IMR-90 (cell line): ENCODE results near the gene ACCSL.

Source experiments
- BHLHE40 ChIP-seq: fragments of 150-350 bp; IDR thresholded peaks from 2 replicates; pipeline ENCODE4 v1.6.1; 2016; ENCODE audit warnings: mild to moderate bottlenecking, low read depth, low read length
- CEBPB ChIP-seq: IDR thresholded peaks from 2 replicates; pipeline ENCODE4 v1.6.1; 2012; ENCODE audit warnings: low read depth, low read length, improper control_type of control experiment
- CHD1 ChIP-seq: IDR thresholded peaks from 2 replicates; pipeline ENCODE4 v1.6.1; 2012; ENCODE audit warnings: low read depth, low read length, improper control_type of control experiment
- MAZ ChIP-seq: IDR thresholded peaks from 2 replicates; pipeline ENCODE4 v1.6.1; 2012; ENCODE audit warnings: low read depth, mild to moderate bottlenecking, low read length, improper control_type of control experiment, moderate library complexity, borderline replicate concordance
- MXI1 ChIP-seq: IDR thresholded peaks from 2 replicates; pipeline ENCODE4 v1.6.1; 2012; ENCODE audit warnings: low read depth, mild to moderate bottlenecking, low read length, moderate library complexity, borderline replicate concordance
- POLR2A ChIP-seq: IDR thresholded peaks from 2 replicates; pipeline ENCODE4 v1.6.1; 2012; ENCODE audit warnings: mild to moderate bottlenecking, low read depth, low read length
- RAD21 ChIP-seq: IDR thresholded peaks from 2 replicates; pipeline ENCODE4 v1.6.1; 2012; ENCODE audit warnings: low read length, improper control_type of control experiment
- RCOR1 ChIP-seq: IDR thresholded peaks from 2 replicates; pipeline ENCODE4 v1.6.1; 2012; ENCODE audit warnings: mild to moderate bottlenecking, low read length, improper control_type of control experiment; ENCODE audit not compliant: insufficient replicate concordance
- RFX5 ChIP-seq: IDR thresholded peaks from 2 replicates; pipeline ENCODE4 v1.8.0; 2012; ENCODE audit warnings: low read depth, mild to moderate bottlenecking, low read length, moderate library complexity
- SMC3 ChIP-seq: fragments of 150-350 bp; IDR thresholded peaks from 2 replicates; pipeline ENCODE4 v1.6.1; 2016; ENCODE audit warnings: low read depth, mild to moderate bottlenecking, antibody characterized with exemption, low read length, moderate library complexity
- TF ChIP-seq, protein P1 (sequence below): conservative IDR thresholded peaks from 2 replicates; pipeline ENCODE4 v1.5.1; 2012; ENCODE audit warnings: mild to moderate bottlenecking, low read depth, low read length, improper control_type of control experiment

DNA sequence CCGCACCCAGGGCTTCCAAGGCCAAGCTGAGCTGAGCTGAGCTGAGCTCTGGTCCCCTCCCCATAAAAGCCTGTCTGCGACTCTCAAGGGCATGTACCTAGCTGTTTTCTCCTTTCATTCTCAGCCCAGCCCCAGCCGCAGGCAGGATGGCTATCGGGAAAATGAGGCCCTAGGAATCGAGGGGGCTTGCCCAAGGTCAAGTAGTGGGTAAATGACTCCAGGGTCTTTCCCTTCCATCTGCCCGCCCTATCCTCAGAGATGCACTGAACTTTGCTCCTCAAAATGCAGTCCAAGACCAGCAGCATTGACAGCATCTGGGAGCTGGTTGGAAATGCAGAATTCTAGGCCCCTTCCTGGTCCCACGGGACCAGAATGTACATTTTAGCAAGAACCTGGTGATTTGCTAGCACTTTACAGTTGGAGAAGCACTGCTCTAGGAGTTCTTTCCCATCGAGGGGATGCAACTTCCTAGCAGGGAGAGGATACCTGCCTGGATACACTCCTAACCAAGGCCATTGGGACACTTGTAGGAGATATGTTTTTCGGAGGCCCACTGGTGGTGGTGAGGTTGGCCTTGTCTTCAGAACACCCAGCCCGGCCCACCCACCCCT lies 43.2 kb upstream of the ACCSL start:
- TF ChIP-seq, protein P1, sequence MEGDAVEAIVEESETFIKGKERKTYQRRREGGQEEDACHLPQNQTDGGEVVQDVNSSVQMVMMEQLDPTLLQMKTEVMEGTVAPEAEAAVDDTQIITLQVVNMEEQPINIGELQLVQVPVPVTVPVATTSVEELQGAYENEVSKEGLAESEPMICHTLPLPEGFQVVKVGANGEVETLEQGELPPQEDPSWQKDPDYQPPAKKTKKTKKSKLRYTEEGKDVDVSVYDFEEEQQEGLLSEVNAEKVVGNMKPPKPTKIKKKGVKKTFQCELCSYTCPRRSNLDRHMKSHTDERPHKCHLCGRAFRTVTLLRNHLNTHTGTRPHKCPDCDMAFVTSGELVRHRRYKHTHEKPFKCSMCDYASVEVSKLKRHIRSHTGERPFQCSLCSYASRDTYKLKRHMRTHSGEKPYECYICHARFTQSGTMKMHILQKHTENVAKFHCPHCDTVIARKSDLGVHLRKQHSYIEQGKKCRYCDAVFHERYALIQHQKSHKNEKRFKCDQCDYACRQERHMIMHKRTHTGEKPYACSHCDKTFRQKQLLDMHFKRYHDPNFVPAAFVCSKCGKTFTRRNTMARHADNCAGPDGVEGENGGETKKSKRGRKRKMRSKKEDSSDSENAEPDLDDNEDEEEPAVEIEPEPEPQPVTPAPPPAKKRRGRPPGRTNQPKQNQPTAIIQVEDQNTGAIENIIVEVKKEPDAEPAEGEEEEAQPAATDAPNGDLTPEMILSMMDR, result no peak
- TF ChIP-seq SMC3 (no peak), POLR2A (no peak), RFX5 (no peak), RCOR1 (no peak), MXI1 (no peak), CEBPB (no peak), BHLHE40 (no peak), CHD1 (no peak), RAD21 (no peak), MAZ (no peak)
